ENCODE measurements around the gene MEGF11. TPM values are rescaled to one million over a fixed set of nuclear protein-coding genes. Genes with fewer than 3 reads are reported as not detected.

MEGF11 gene
- total RNA-seq, 1 donor from 2014 or later: not detected

DNA sequence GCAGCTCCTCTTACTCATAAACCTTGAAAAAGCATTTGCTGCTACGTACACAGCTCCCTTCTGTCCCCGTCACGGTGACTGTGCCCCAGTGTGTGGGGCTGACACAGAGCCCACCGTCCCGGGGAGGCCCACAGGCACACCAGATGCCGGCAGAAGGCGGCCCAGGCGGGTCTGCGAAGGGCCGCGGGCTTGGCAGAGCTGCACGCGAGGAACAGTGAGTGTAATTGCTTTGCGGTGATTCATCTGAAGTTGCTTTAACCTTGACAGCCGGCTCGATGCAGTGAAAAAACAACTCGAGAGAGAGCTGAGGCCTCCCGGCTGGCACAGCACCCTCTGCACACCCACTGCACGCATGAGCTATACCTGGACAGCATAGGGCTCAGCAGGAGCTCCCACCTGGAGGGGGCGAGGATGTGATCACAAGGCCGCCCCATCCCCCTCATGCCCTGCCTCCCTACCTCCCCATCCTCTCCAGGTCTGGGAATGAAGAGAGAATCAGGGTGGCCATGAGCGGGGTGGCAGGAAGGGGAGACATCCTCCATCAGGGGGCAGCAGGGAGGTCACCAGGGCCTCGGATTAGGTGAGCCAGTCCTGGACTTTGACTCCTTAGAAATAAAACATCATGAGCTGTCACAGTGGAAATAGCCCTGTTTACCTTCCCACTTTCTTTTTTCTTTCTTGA is 172.7 kb downstream of the MEGF11 start:
- Mint-ChIP-seq H3K36me3 (ENCODE audit: low read depth) (peaks cover 3% of the 10 kb centered on the region), H3K27me3 (ENCODE audit: low read depth) (peaks cover 32% of the 10 kb centered on the region), H3K4me3 (ENCODE audit: unreplicated experiment) (no peak overlapping the region), H3K4me1 (ENCODE audit: low read depth) (peaks cover 12% of the 10 kb centered on the region), H3K9me3 (ENCODE audit: low read depth) (no peaks in the 10 kb centered on the region), H3K27ac (ENCODE audit: unreplicated experiment) (peak overlapping the region; percentile 85)
- DNase-seq (ENCODE audit: low spot score): peak; percentile 91
- TF ChIP-seq, protein P1, sequence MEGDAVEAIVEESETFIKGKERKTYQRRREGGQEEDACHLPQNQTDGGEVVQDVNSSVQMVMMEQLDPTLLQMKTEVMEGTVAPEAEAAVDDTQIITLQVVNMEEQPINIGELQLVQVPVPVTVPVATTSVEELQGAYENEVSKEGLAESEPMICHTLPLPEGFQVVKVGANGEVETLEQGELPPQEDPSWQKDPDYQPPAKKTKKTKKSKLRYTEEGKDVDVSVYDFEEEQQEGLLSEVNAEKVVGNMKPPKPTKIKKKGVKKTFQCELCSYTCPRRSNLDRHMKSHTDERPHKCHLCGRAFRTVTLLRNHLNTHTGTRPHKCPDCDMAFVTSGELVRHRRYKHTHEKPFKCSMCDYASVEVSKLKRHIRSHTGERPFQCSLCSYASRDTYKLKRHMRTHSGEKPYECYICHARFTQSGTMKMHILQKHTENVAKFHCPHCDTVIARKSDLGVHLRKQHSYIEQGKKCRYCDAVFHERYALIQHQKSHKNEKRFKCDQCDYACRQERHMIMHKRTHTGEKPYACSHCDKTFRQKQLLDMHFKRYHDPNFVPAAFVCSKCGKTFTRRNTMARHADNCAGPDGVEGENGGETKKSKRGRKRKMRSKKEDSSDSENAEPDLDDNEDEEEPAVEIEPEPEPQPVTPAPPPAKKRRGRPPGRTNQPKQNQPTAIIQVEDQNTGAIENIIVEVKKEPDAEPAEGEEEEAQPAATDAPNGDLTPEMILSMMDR (IDR thresholded peaks at IDR 0.05): peak; percentile 58

DNA sequence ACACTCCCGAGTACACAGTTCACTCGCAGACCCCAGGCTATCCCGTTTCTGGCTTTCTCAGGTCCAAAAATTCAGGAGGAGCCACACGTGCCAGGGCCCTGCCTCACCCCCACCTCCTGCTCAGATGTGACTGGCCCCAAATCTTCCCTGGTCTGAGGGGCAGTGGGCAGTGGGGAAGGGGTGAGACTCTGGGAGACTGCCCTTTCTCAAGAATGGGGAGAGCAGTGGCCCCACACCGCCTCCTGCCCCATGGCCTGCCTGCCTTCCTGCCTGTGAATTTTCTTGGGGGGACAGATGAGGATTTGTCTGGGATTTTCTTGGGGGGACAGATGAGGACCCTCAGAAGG is 174.6 kb downstream of the MEGF11 start:
- no peak overlapping the region for H3K4me3 Mint-ChIP-seq (ENCODE audit: unreplicated experiment)
- H3K4me1 Mint-ChIP-seq (ENCODE audit: low read depth): peaks cover 12% of the 10 kb centered on the region
- H3K36me3 Mint-ChIP-seq (ENCODE audit: low read depth): no peaks in the 10 kb centered on the region
- DNase-seq (ENCODE audit: low spot score): peak; percentile 51
- peaks cover 19% of the 10 kb centered on the region for H3K27me3 Mint-ChIP-seq (ENCODE audit: low read depth)
- no peak overlapping the region for H3K27ac Mint-ChIP-seq (ENCODE audit: unreplicated experiment)
- TF ChIP-seq, protein P1 (IDR thresholded peaks at IDR 0.05): no peak
- H3K9me3 Mint-ChIP-seq (ENCODE audit: low read depth): no peaks in the 10 kb centered on the region

DNA sequence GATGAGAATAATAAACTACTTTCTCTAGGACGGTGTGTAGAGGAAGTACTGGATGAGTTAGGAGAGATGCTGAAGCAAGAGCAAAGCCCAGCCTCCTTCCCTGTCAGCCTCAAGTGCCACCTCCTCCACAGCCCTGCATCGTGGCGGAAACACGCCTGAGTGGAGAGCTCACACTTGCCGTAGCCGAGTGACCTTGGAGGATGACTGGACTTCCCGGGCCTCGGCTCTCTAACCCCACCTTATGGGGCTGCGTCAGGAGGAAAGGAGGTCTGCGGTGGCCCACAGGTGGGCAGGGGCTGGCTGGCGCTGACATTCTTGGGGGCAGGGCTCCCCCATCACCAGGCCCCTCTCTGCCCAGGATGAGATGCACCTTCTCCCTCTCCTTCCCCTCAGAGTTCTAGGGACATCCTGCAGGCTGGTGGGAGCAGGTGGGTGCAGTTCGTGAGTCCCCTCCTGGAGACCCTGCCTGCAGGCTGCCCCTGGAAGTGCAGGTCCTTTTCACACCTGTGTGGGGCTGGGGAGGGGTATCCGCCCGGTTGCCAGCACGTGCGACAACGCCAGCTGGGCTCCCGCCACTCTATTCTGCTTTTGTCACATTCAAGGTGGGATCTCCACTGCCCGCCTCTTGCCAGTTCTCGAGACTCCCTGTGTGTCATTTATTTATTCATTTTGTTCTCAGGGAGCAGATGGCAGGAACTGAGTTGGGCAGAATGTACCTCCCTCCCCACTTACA is 175.2 kb downstream of the MEGF11 start:
- TF ChIP-seq, protein P1 (IDR thresholded peaks at IDR 0.05): no peak
- DNase-seq (ENCODE audit: low spot score): peak; percentile 68
- Mint-ChIP-seq H3K27me3 (ENCODE audit: low read depth) (peaks cover 19% of the 10 kb centered on the region), H3K36me3 (ENCODE audit: low read depth) (no peaks in the 10 kb centered on the region), H3K4me1 (ENCODE audit: low read depth) (peaks cover 16% of the 10 kb centered on the region), H3K27ac (ENCODE audit: unreplicated experiment) (no peak overlapping the region), H3K9me3 (ENCODE audit: low read depth) (no peaks in the 10 kb centered on the region), H3K4me3 (ENCODE audit: unreplicated experiment) (no peak overlapping the region)

DNA sequence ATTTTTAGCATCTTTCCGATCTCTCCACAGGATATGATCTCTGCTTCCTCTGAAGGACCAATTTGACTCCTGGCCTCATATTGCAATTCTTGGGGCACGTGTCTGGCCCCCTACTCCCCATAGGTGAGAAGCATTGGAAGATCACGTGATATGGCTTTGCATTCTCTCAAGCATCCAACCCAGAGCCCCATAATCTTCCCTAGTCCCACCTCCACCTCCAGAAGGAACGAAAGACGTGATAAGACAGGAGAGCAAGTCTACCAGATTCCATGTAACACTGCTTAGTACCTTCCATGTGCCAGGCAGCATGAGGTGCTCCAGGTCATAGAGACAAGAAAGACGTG is 176.3 kb downstream of the MEGF11 start:
- peaks cover 27% of the 10 kb centered on the region for H3K4me1 Mint-ChIP-seq (ENCODE audit: low read depth)
- H3K27me3 Mint-ChIP-seq (ENCODE audit: low read depth): peaks cover 15% of the 10 kb centered on the region
- no peaks in the 10 kb centered on the region for H3K9me3 Mint-ChIP-seq (ENCODE audit: low read depth)
- no peak for DNase-seq (ENCODE audit: low spot score)
- H3K27ac Mint-ChIP-seq (ENCODE audit: unreplicated experiment): no peak overlapping the region
- H3K4me3 Mint-ChIP-seq (ENCODE audit: unreplicated experiment): no peak overlapping the region
- TF ChIP-seq, protein P1 (IDR thresholded peaks at IDR 0.05): no peak
- no peaks in the 10 kb centered on the region for H3K36me3 Mint-ChIP-seq (ENCODE audit: low read depth)

DNA sequence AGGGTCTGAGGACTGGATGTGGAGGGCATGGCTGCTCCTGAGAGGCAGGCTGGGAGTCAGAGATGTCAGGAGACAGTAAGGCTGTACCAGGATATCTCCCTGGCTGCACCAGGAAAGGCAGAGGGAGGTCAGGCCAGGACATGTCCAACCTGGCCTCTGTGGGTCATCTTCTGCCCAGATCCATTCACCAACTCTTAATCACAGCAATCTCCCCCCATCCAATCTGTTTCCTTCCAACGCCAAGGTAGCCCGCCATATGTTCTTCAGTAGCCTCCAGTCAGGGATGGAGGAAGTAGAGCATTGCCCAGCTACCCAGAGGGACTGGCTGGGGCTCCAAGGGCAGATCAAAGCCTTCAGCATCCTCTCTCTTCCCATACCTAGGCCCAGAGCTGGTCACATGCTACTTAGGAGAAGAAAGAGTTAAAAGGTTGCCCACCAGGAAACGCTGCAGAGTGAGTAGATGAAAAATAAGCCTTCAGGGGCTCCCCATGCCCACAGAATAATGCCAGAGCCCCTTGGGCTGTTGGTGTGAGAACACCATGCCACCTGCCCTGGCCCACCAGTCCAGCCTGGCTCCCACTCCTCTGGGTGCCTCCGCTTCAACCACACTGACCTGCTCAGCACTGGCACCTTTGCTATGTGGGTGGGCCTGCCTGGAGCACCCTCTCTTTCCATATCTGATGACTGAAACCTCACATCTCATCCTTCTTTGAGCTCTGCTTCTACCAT is 176.8 kb downstream of the MEGF11 start:
- no peak overlapping the region for H3K4me3 Mint-ChIP-seq (ENCODE audit: unreplicated experiment)
- H3K27me3 Mint-ChIP-seq (ENCODE audit: low read depth): peaks cover 15% of the 10 kb centered on the region
- H3K36me3 Mint-ChIP-seq (ENCODE audit: low read depth): no peaks in the 10 kb centered on the region
- no peaks in the 10 kb centered on the region for H3K9me3 Mint-ChIP-seq (ENCODE audit: low read depth)
- TF ChIP-seq, protein P1 (IDR thresholded peaks at IDR 0.05): no peak
- no peak overlapping the region for H3K27ac Mint-ChIP-seq (ENCODE audit: unreplicated experiment)
- DNase-seq (ENCODE audit: low spot score): peak; percentile 59
- H3K4me1 Mint-ChIP-seq (ENCODE audit: low read depth): peaks cover 32% of the 10 kb centered on the region
